BLaER1 (cell line): ENCODE measurements around the gene PHF21B.
A peak's percentile ranks its signal among the peaks of the same experiment; 100 is the strongest.

Experiments used
- H3K27ac ChIP-seq: shearing (Covaris generic); formaldehyde crosslinking; 2 replicates; pipeline ENCODE4 v1.8.1; 2022
- H3K27me3 ChIP-seq: shearing (Covaris generic); formaldehyde crosslinking; 2 replicates; pipeline ENCODE4 v1.8.1; 2022
- H3K36me3 ChIP-seq: shearing (Covaris generic); formaldehyde crosslinking; 2 replicates; pipeline ENCODE4 v1.8.1; 2022
- H3K4me1 ChIP-seq: shearing (Covaris generic); formaldehyde crosslinking; 2 replicates; pipeline ENCODE4 v1.8.1; 2022
- H3K4me2 ChIP-seq: shearing (Covaris generic); formaldehyde crosslinking; 2 replicates; pipeline ENCODE4 v1.8.1; 2022
- H3K4me3 ChIP-seq: shearing (Covaris generic); formaldehyde crosslinking; 2 replicates; pipeline ENCODE4 v1.8.1; 2022
- H3K9ac ChIP-seq: shearing (Covaris generic); formaldehyde crosslinking; 2 replicates; pipeline ENCODE4 v1.8.1; 2022
- H3K9me3 ChIP-seq: shearing (Covaris generic); formaldehyde crosslinking; 2 replicates; pipeline ENCODE4 v1.8.1; 2022
- H4K20me1 ChIP-seq: shearing (Covaris generic); formaldehyde crosslinking; 2 replicates; pipeline ENCODE4 v1.8.1; 2022
- Cebpa-rat ChIP-seq: shearing (Covaris generic); IDR thresholded peaks from 2 replicates; pipeline ENCODE4 v1.8.1; 2022

PHF21B gene

GRCh38 chr22:44846726-44847275, 163.0 kb downstream of the PHF21B start:
- Histone ChIP-seq H3K4me3 (no peak overlapping the region), H3K27me3 (no peaks in the 10 kb centered on the region), H3K36me3 (no peaks in the 10 kb centered on the region; the same call in 1 of the 2 replicates), H4K20me1 (no peaks in the 10 kb centered on the region), H3K9me3 (peaks cover 19% of the 10 kb centered on the region), H3K9ac (no peak overlapping the region), H3K27ac (no peak overlapping the region), H3K4me1 (peaks cover 5% of the 10 kb centered on the region), H3K4me2 (no peak overlapping the region)
- TF ChIP-seq Cebpa-rat: no peak

DNA sequence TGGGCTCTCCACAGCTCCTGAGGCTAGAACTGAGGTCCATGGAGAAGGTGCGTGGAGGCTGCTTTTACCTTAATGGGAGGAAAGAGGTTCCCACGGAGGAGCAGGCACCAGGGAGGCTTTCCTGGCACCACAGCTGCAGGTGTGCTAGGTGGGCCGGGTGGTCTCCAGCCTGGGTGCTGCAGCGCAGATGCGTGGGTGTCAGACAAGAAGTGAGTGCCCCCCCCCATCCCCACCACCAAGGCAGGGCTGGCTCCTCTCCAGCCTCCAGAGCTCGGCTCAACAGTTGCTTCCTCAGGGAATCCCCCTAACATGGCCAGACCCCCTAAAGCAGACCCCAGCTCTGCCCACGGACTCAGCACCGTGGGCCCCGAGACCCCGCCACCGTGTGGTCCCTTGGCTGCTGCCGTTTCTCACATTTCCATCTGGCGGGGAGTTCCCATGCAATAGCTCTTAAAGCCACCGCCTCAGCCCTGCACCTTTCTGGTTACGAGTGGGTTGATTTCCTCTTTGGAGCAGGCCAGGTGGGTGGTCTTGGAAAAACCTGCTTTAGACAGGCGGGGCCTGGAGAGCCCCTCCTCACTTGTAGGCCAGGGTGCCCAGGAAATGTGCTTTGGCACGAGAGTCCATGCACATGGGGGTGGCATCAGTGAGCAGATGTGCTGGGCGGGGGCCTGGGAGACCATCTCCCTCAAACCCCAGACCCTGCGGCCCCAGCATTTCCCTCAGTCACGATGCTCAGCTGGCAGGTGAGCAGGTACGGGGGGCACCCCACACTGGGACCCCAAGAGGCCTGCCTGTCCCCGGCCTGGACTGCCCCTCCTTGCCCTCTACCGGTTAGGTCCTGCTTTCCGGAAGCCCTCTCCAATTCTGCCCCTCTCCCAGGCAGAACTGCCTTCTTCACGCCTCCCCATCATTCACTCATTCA, 163.7 kb downstream of the PHF21B start:
- no peak overlapping the region for H3K4me2 ChIP-seq
- no peak overlapping the region for H3K9ac ChIP-seq
- TF ChIP-seq Cebpa-rat: no peak
- H3K4me1 ChIP-seq: peaks cover 12% of the 10 kb centered on the region
- H4K20me1 ChIP-seq: no peaks in the 10 kb centered on the region
- no peak overlapping the region for H3K27ac ChIP-seq
- no peak overlapping the region for H3K4me3 ChIP-seq
- H3K9me3 ChIP-seq: peaks cover 19% of the 10 kb centered on the region
- H3K36me3 ChIP-seq: no peaks in the 10 kb centered on the region; the same call in 1 of the 2 replicates
- no peaks in the 10 kb centered on the region for H3K27me3 ChIP-seq

DNA sequence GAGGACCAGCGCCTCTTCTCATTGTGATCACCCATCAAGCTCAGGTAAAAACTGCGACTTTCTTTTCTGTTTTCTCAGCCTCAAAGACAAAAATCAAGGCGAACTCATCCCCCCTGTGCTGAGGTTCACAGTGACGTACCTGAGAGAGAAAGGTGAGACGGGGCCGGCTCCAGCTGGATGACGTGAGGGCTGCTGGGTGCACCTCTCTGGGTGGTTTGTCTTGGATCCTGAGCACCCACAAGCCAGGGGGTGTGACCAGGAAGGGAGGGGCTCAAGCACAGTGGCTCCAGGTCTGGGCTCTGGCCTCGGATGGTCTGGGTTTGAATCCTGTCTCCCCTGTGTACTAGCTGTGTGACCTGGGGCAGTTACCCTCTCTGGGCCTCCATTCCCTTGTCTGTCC, 164.6 kb downstream of the PHF21B start:
- TF ChIP-seq Cebpa-rat: no peak

GRCh38 chr22:44842417-44842816, 167.4 kb downstream of the PHF21B start:
- Histone ChIP-seq H3K4me1 (peaks cover 49% of the 10 kb centered on the region), H3K4me2 (no peak overlapping the region; the same call in 1 of the 2 replicates), H3K27me3 (no peaks in the 10 kb centered on the region), H4K20me1 (no peaks in the 10 kb centered on the region), H3K9me3 (peaks cover 19% of the 10 kb centered on the region), H3K36me3 (no peaks in the 10 kb centered on the region; the same call in 1 of the 2 replicates), H3K4me3 (no peak overlapping the region), H3K9ac (no peak overlapping the region), H3K27ac (no peak overlapping the region)
- TF ChIP-seq Cebpa-rat: no peak

More for the DNA sequence above, 164.6 kb downstream of the PHF21B start:
- Histone ChIP-seq H3K4me3 (no peak overlapping the region), H3K27ac (no peak overlapping the region), H3K27me3 (no peaks in the 10 kb centered on the region), H3K4me1 (peaks cover 21% of the 10 kb centered on the region), H3K9me3 (peaks cover 19% of the 10 kb centered on the region), H4K20me1 (no peaks in the 10 kb centered on the region), H3K4me2 (no peak overlapping the region), H3K36me3 (no peaks in the 10 kb centered on the region; the same call in 1 of the 2 replicates), H3K9ac (no peak overlapping the region)

DNA sequence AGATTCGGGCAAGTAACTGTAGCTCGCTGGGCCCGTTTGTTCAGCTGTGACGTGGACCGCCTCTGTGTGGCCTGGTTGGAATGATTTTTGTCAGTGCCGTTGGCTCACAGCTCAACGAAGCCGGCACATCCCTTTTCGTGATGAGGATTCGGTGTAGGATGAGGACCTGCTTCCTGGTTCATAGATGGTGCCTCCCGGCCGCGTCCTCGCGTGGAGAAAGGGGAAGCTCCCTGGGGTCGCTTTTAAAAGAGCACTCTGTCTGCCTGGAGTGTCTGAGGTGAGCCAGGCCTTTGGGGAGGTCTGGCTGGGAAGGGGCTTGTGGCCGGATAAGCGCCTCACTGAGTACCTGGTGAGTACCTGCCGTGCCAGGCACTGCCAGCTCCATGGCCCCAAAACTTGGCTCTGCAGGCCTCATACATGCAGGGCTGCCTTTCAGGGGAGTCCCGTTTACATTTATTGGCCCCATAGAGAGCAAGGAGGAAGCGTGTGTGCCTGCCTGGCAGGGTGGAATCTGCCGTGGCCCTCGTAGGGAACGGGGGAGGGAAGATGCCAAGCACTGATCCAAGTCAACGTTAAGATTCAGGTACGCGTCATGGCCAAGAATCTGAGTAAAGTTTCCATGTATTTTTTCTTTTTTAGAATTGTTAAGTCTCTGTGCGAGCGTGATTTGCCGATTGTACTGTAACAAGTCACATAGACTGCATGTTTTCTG, 169.0 kb downstream of the PHF21B start:
- no peak for TF ChIP-seq Cebpa-rat
- Histone ChIP-seq H3K4me3 (peak overlapping the region; percentile 33), H3K27me3 (no peaks in the 10 kb centered on the region), H3K9ac (0 out of 2 replicates have a peak overlapping the region, but pooled peaks have one; percentile 18), H3K4me1 (peaks cover 62% of the 10 kb centered on the region), H4K20me1 (no peaks in the 10 kb centered on the region), H3K36me3 (no peaks in the 10 kb centered on the region), H3K27ac (peak overlapping the region; percentile 42), H3K4me2 (peak overlapping the region; percentile 87), H3K9me3 (peaks cover 24% of the 10 kb centered on the region)

DNA sequence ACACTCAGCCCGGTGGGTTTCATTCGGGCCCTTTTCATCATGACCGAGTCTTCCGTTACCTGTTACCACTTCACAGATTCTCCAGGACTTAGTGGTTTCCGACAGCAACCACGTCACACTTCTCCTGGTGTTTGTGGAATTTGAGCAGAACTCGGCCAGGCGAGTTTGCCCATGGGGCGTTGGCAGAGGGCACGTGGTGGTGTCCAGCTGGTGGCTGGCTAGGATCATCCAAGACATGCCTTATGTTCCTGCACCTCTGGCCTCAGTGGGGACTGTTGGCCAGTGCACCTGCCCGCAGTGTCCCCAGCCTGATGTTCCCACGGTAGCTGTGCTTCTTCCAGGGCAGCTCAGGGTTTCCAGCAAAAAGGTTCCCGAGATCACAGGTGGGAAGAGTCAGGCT, 170.1 kb downstream of the PHF21B start:
- Histone ChIP-seq H3K9me3 (peaks cover 27% of the 10 kb centered on the region), H3K4me3 (peak overlapping the region; percentile 33; the same call in 1 of the 2 replicates), H3K27ac (peak overlapping the region; percentile 35; the same call in 1 of the 2 replicates), H3K9ac (peak overlapping the region; percentile 18; the same call in 1 of the 2 replicates), H3K4me1 (peaks cover 62% of the 10 kb centered on the region), H4K20me1 (no peaks in the 10 kb centered on the region), H3K4me2 (peak overlapping the region; percentile 87), H3K36me3 (no peaks in the 10 kb centered on the region), H3K27me3 (no peaks in the 10 kb centered on the region)
- no peak for TF ChIP-seq Cebpa-rat

GRCh38 chr22:44839061-44839460, 170.7 kb downstream of the PHF21B start:
- H3K4me2 ChIP-seq: peak overlapping the region; percentile 87
- no peaks in the 10 kb centered on the region for H4K20me1 ChIP-seq
- H3K27me3 ChIP-seq: no peaks in the 10 kb centered on the region
- peaks cover 27% of the 10 kb centered on the region for H3K9me3 ChIP-seq
- H3K36me3 ChIP-seq: no peaks in the 10 kb centered on the region
- no peak for TF ChIP-seq Cebpa-rat
- no peak overlapping the region for H3K4me3 ChIP-seq
- H3K4me1 ChIP-seq: peaks cover 62% of the 10 kb centered on the region
- H3K9ac ChIP-seq: 0 out of 2 replicates have a peak overlapping the region, but pooled peaks have one; percentile 31
- 0 out of 2 replicates have a peak overlapping the region, but pooled peaks have one; percentile 14 for H3K27ac ChIP-seq

- peak overlapping the region; percentile 87 for H3K4me2 ChIP-seq
- H3K4me1 ChIP-seq: peaks cover 62% of the 10 kb centered on the region
- no peaks in the 10 kb centered on the region for H3K36me3 ChIP-seq
- H3K9ac ChIP-seq: no peak overlapping the region
- H4K20me1 ChIP-seq: no peaks in the 10 kb centered on the region
- no peak for TF ChIP-seq Cebpa-rat
- no peak overlapping the region for H3K27ac ChIP-seq
- H3K27me3 ChIP-seq: no peaks in the 10 kb centered on the region
- no peak overlapping the region for H3K4me3 ChIP-seq
- H3K9me3 ChIP-seq: peaks cover 23% of the 10 kb centered on the region
Measured at GRCh38 chr22:44838316-44839016, 171.3 kb downstream of the PHF21B start.

DNA sequence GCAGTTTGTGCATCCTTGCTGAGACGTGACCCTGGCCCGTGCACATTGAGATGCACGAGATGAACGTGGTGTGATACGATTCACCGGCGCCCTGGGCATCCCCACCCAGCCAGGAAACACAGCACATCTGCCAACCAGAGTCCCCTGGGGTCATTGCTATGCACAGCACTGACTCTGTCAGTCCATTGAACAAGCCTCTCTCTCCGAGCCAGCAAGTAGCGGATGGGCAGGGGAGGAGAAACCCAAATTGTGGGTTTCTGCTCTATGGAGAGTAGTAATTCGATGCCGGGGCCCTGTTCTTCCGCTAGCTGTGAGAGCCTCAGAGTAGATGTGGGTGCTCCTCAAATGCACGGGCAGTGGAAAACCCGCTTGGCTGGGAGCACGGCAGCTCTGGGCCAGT, 172.3 kb downstream of the PHF21B start:
- no peaks in the 10 kb centered on the region for H3K27me3 ChIP-seq

More for the DNA sequence above, 172.3 kb downstream of the PHF21B start:
- Histone ChIP-seq H3K4me1 (peaks cover 62% of the 10 kb centered on the region), H4K20me1 (no peaks in the 10 kb centered on the region), H3K9ac (no peak overlapping the region), H3K36me3 (no peaks in the 10 kb centered on the region), H3K4me3 (0 out of 2 replicates have a peak overlapping the region, but pooled peaks have one; percentile 14), H3K4me2 (peak overlapping the region; percentile 87), H3K9me3 (peaks cover 23% of the 10 kb centered on the region), H3K27ac (no peak overlapping the region)
- TF ChIP-seq Cebpa-rat: no peak
